ENCODE data around the gene MFN2.

- TF ChIP-seq SUZ12 (IDR thresholded peaks at IDR 0.05) (no peak), ELF4 (IDR thresholded peaks at IDR 0.05) (no peak), ZNF384 (IDR thresholded peaks at IDR 0.05) (no peak), PKNOX1 (IDR thresholded peaks at IDR 0.05) (no peak), NFRKB (IDR thresholded peaks at IDR 0.05) (no peak), BHLHE40 (IDR thresholded peaks at IDR 0.05; ENCODE audit: borderline replicate concordance) (no peak), CTBP1 (IDR thresholded peaks at IDR 0.05; ENCODE audit: borderline replicate concordance) (no peak), ARNT (IDR thresholded peaks at IDR 0.05) (no peak), SP1 (IDR thresholded peaks at IDR 0.05) (no peak)
Observed at GRCh38 chr1:11943619-11944018, 36.6 kb upstream of the MFN2 start.
